SU-DHL-6 (cell line): ENCODE data around the gene SPNS3.

Experiments used
- EZH2phosphoT487 ChIP-seq: fragments of 200-600 bp; sonication (generic), shearing (Covaris generic); conservative IDR thresholded peaks from 2 replicates; pipeline ENCODE4 v1.6.1; 2018; ENCODE audit warnings: mild to moderate bottlenecking, antibody characterized with exemption, low read length, moderate library complexity, mixed read lengths
- TF ChIP-seq, protein P1 (sequence below): fragments of 200-600 bp; sonication (generic); IDR thresholded peaks from one replicate; pipeline ENCODE4 v1.5.1; 2017; ENCODE audit warnings: antibody characterized with exemption, mild to moderate bottlenecking, low read length, moderate library complexity; ENCODE audit not compliant: insufficient read depth, poor library complexity, severe bottlenecking

DNA sequence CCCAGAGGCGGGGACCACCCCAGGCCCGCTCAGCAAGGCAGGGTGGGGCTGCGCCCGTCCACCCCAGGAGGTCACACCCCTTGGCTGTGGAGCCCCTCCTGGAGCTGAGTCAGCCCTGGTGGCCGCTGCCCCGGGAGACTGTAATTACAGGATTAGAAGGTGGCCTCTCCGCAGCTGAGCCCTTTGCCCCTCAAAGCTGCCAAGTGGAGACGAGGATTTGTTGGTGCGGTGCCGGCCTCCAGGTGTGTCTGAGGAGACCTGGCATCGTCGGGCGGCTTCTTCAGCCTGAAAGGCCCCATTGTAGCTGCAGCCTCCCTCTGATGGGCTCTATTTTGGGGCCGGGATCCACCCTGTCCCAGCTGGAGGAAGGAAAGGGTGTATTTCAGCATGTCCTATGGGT lies 42.3 kb downstream of the SPNS3 start:
- TF ChIP-seq, protein P1, sequence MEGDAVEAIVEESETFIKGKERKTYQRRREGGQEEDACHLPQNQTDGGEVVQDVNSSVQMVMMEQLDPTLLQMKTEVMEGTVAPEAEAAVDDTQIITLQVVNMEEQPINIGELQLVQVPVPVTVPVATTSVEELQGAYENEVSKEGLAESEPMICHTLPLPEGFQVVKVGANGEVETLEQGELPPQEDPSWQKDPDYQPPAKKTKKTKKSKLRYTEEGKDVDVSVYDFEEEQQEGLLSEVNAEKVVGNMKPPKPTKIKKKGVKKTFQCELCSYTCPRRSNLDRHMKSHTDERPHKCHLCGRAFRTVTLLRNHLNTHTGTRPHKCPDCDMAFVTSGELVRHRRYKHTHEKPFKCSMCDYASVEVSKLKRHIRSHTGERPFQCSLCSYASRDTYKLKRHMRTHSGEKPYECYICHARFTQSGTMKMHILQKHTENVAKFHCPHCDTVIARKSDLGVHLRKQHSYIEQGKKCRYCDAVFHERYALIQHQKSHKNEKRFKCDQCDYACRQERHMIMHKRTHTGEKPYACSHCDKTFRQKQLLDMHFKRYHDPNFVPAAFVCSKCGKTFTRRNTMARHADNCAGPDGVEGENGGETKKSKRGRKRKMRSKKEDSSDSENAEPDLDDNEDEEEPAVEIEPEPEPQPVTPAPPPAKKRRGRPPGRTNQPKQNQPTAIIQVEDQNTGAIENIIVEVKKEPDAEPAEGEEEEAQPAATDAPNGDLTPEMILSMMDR, result no peak
- no peak for TF ChIP-seq EZH2phosphoT487
